ENCODE measurements around the gene MAST4.
A peak's percentile ranks its signal among the peaks of the same experiment; 100 is the strongest.

Gene MAST4

GRCh38 chr5:66595756-66596635 is at the start of gene MAST4:
TSS of gene MAST4 (plus strand) at chr5:66596393. CDS start at chr5:66596656, 263 bp downstream.
- DNase-seq, result peak in 1 of 2 experiments; percentile 66

- no peak for DNase-seq
Measured at GRCh38 chr5:66546541-66546940, 49.7 kb upstream of the MAST4 start.

- no peak for DNase-seq
Measured at GRCh38 chr5:66551338-66551737, 44.9 kb upstream of the MAST4 start.

GRCh38 chr5:66551945-66552344 is 44.2 kb upstream of the MAST4 start:
- DNase-seq, result no peak

- no peak for DNase-seq
Measured at GRCh38 chr5:66553368-66553912, 42.8 kb upstream of the MAST4 start.

GRCh38 chr5:66553916-66554575 is 42.1 kb upstream of the MAST4 start:
- no peak for DNase-seq

GRCh38 chr5:66554884-66555283 is 41.3 kb upstream of the MAST4 start:
- DNase-seq, result no peak

- no peak for DNase-seq
Measured at GRCh38 chr5:66558560-66558959, 37.6 kb upstream of the MAST4 start.

GRCh38 chr5:66560371-66560770 is 35.8 kb upstream of the MAST4 start:
- DNase-seq, result no peak

GRCh38 chr5:66561256-66561990 is 34.8 kb upstream of the MAST4 start:
- DNase-seq, result no peak

GRCh38 chr5:66565878-66566277 is 30.3 kb upstream of the MAST4 start:
- no peak for DNase-seq

- no peak for DNase-seq
Measured at GRCh38 chr5:66567474-66567873, 28.7 kb upstream of the MAST4 start.

GRCh38 chr5:66570201-66570600 is 26.0 kb upstream of the MAST4 start:
- DNase-seq, result no peak

- DNase-seq, result no peak
Measured at GRCh38 chr5:66573733-66574132, 22.5 kb upstream of the MAST4 start.

GRCh38 chr5:66582499-66583165 is 13.6 kb upstream of the MAST4 start:
- no peak for DNase-seq

GRCh38 chr5:66585291-66585690 is 10.9 kb upstream of the MAST4 start:
- no peak for DNase-seq

- no peak for DNase-seq
Measured at GRCh38 chr5:66587771-66588170, 8.4 kb upstream of the MAST4 start.

- no peak for DNase-seq
Measured at GRCh38 chr5:66596636-66597182, 516 bp downstream of the MAST4 start.

- DNase-seq, result no peak
Measured at GRCh38 chr5:66597183-66597757, 1.1 kb downstream of the MAST4 start.

GRCh38 chr5:66602621-66603020 is 6.4 kb downstream of the MAST4 start:
- no peak for DNase-seq

GRCh38 chr5:66603164-66603563 is 7.0 kb downstream of the MAST4 start:
- no peak for DNase-seq

GRCh38 chr5:66603881-66604280 is 7.7 kb downstream of the MAST4 start:
- no peak for DNase-seq

All from NCI-H446 (cell line).